T-helper 1 cell treated with Interleukin-12 subunit alpha and Interleukin-12 subunit beta and Interleukin-4 antibody, amounts not matched to agents 30 μg/mL and 1 μg/mL, for 36 hours (primary cell): ENCODE data around the gene COL17A1.
A peak's percentile ranks its signal among the peaks of the same experiment; 100 is the strongest.

Experiments
- H3K27ac Mint-ChIP-seq: one replicate; pipeline ENCODE4 v1.8.0; 2021; ENCODE audit warnings: mild to moderate bottlenecking, mixed read lengths
- H3K27me3 Mint-ChIP-seq: one replicate; pipeline ENCODE4 v1.8.0; 2021; ENCODE audit warnings: low read depth, mixed read lengths
- H3K36me3 Mint-ChIP-seq: one replicate; pipeline ENCODE4 v1.8.0; 2021; ENCODE audit warnings: low read depth, mixed read lengths
- H3K4me1 Mint-ChIP-seq: one replicate; pipeline ENCODE4 v1.8.0; 2021; ENCODE audit warnings: low read depth, mixed read lengths
- H3K4me3 Mint-ChIP-seq: one replicate; pipeline ENCODE4 v1.8.0; 2021; ENCODE audit warnings: mild to moderate bottlenecking, moderate library complexity, mixed read lengths
- H3K9me3 Mint-ChIP-seq: one replicate; pipeline ENCODE4 v1.8.0; 2021; ENCODE audit warnings: mixed read lengths

Gene COL17A1

DNA sequence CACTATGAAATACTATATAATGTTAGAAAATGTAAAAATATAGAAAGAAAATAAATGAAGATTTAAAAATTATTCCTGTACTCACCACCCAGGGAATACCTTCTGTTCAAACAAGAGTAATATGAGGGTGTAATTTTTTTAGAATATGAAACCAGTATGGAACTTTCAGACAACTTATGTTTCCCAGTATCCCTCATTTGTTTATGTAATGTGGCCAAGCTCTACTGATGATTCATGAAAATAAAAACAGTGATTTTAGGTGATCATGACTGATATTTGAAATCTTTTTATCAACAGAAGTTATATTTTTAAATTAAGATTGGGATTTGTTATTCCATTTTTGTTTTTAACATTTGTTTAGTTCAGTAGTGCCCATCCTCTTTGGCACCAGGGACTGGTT is 100.0 kb downstream of the COL17A1 start:
- Mint-ChIP-seq H3K9me3 (no peaks in the 10 kb centered on the region), H3K27me3 (no peaks in the 10 kb centered on the region), H3K4me3 (no peak overlapping the region), H3K36me3 (peaks cover 4% of the 10 kb centered on the region), H3K27ac (no peak overlapping the region), H3K4me1 (peaks cover 40% of the 10 kb centered on the region)

DNA sequence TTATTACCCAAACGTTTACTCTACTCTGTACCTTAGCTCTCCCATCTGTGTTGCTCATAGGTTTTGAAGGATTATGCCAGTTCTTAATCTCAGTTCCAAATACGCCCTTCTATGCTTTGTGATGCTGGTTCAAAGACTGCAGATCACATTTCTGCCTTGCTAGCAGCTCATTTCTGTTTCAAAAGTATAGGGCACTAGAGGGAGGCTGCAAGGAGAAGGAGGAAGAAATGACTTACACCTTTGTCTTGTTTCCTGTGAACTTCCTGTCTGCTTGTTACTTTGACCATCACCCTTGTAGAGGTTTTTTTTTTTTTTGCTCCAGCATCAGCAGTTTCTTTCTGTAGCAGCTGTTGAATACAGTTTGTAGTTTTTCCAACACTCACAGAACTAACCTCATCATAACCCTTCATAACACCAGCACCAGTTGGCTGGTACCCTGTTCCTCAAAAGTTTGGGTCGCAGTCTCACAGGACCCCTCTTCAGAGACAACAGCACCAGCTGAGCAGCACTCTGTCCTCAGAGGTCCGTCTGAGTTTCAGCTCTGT is 102.2 kb downstream of the COL17A1 start:
- Mint-ChIP-seq H3K9me3 (no peaks in the 10 kb centered on the region), H3K27me3 (no peaks in the 10 kb centered on the region), H3K27ac (peak overlapping the region; percentile 74), H3K4me1 (peaks cover 41% of the 10 kb centered on the region), H3K4me3 (peak overlapping the region; percentile 63), H3K36me3 (peaks cover 7% of the 10 kb centered on the region)

DNA sequence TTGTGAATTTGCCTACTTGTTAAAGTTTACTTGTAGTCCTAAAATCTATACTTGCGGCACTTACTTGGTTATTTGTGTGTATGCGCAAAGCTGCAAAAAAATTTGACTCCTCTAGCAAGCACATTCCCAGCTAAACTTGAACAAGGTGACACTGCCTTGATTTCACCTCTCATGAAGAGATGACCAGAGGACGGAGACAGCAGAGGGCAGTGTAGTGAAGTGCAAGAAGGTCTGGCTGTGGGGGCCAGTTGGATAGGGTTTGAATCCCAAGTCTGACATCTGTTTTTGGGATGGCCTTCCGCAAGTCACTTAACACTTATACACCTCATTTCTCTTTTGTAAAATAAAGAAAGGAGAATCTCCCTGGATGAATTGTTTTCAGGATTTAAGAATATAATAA is 103.0 kb downstream of the COL17A1 start:
- no peaks in the 10 kb centered on the region for H3K27me3 Mint-ChIP-seq
- H3K36me3 Mint-ChIP-seq = peaks cover 5% of the 10 kb centered on the region
- no peaks in the 10 kb centered on the region for H3K9me3 Mint-ChIP-seq
- H3K4me1 Mint-ChIP-seq = peaks cover 37% of the 10 kb centered on the region
- H3K27ac Mint-ChIP-seq = no peak overlapping the region
- no peak overlapping the region for H3K4me3 Mint-ChIP-seq
